ENCODE data around the gene FGFR1OP2.
"Not testable (repeated sequence)": the region's sequence is repeated elsewhere in the genome, so short reads cannot be mapped to it uniquely, and the experiment has no call there.

The FGFR1OP2 gene

DNA sequence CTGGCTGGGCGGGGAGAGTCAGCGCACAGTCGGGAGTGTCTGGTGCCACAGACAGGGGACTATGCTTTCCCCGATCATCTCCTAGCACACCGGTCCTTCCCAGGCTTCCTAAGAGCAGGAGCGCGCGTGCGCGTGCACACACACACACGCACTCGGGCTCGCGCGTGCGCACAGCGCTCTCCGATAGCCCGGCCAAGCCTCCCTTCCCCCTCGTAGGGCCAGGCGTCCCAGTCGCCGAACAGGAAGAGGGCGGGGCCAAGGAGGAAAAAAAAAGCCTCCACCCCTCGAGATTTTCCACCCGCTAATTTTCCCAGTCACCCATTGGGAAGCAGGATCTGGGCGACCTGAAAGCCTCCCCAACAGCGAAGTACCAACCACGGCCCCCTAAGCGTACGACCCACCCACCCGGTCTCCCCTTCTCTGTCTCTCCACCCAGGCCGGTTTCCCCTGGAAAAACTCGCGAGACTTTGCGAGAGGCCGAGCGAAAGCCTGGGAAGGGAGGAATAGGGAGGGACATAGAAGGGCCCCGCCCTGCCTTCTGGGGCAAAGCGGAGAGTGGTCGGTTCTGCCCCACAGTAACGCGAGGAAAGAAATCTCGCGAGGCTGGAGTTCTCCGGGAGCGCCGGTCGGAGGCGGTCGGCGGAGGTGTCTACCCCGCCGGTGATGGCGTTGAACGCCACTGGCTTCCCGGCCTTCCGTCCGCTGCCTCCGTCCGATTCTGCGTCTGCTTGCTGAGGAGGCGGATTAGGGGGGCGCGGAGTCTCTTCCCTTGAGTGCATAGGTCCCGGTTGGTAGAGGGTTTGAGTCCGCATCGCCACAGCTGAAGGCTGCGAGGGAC is at the start of gene FGFR1OP2, which contains the start of gene INTS13:
Gene FGFR1OP2 (plus strand): TSS at position 608 of the 838 bp plus-strand sequence. CDS start 15,689 bp downstream, outside the sequence.
Gene INTS13 (minus strand): TSS at position 119 of the 838 bp plus-strand sequence. CDS start 1,178 bp downstream, outside the sequence.
- DNase-seq (ENCODE audit: low spot score): peak; percentile 98

DNA sequence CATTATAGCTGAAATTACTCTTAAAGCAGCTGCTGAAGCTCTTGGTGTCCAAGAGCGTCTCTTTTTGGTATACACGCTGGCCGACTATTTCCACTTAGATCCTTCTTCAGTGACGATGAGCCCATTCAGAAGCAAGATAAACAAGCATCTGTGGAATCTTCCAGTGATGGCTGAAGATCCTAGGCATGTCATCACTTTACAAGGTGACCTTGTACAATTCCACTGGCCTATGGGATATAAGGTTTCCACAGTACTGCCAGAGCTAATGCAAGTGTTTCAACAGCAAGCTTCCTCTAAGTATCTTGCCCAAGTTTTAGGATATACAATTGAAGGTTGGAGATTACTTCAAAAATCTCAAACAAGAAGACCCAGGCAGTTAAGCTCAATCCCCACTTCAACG is 47.5 kb upstream of the FGFR1OP2 start:
- no peak for DNase-seq (ENCODE audit: low spot score)

DNA sequence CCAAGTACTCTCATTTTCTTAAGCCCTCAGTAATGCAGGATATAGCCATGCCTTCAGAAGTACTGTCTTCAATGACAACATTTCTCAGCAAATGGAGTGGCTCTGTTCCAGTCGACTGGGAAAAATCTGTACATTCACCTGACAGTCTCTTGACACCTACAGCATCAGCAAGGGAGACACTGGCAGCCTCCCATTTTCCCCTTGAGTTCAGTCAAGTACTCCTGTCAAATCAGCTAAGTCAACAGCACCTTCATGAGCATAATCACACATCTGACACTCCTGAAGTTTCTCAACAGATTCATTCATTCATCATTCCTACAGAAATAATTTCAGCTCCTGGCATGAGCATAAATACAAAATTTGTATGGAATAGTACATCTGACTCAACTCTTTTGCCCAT is 46.6 kb upstream of the FGFR1OP2 start:
- DNase-seq (ENCODE audit: low spot score): no peak

DNA sequence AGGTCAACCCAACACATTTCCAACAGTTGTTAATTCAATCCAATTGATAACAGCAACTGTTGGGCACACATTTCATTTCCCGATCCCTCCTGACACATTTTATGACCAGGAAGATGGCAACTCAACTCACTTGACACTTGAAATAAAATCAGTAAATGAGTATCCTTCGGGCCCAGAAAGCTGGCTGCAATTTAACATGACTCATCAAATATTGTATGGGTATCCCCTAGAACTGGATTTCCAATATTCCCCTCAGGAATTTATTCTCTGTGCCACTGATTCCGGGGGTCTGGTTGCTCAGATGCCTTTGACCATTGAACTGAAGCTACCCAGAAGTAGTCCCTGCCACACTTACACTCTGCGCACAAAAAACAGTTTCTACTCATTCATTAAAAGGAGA is 42.6 kb upstream of the FGFR1OP2 start:
- DNase-seq (ENCODE audit: low spot score): no peak

DNA sequence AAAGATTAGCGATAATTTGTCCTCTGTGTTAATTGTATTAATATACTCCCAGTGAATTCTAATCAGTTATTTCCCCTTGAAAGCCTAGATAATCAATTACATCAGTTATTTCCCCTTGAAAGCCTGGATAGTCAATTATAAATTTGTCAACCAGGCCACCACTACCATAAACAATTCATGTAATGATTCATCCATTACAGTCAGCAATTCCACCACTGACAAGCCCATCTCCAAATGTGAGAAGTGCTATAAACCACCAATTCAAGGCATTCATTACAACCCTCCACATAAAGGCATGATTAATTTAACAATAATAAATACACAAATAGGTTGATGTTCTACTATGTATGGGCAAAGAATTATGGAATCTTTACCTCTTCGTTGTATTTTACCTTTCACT is 41.4 kb upstream of the FGFR1OP2 start:
- no peak for DNase-seq (ENCODE audit: low spot score)

DNA sequence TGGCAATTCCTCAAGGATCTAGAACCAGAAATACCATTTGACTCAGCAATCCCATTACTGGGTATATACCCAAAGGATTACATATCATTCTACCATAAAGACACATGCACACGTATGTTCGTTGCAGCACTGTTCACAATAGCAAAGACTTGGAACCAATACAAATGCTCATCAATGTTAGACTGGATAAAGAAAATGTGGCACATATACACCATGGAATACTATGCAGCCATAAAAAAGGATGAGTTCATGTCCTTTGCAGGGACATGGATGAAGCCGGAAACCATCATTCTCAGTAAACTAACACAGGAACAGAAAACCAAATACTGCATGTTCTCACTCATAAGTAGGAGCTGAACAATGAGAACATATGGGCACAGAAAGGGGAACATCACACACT is 34.9 kb upstream of the FGFR1OP2 start:
- DNase-seq (ENCODE audit: low spot score): not testable (repeated sequence)

DNA sequence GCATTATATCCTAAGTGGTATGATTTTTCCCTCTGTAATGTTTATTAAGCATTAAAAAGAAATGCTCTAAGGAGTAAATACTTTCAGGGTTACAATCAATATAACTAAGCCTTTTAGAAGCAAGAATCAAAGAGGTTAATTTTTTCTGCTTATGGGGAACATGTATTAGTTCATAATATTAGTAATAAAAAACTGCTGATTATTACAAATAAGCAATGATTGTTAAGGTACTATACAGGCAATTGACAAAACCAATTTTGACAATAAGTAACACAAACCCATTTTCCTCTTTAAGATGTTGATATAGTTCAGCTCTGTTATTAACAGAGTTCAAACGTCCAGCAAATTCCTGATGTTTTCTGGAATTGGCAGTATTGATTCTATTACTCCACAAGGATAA is 32.2 kb upstream of the FGFR1OP2 start:
- DNase-seq (ENCODE audit: low spot score): no peak

DNA sequence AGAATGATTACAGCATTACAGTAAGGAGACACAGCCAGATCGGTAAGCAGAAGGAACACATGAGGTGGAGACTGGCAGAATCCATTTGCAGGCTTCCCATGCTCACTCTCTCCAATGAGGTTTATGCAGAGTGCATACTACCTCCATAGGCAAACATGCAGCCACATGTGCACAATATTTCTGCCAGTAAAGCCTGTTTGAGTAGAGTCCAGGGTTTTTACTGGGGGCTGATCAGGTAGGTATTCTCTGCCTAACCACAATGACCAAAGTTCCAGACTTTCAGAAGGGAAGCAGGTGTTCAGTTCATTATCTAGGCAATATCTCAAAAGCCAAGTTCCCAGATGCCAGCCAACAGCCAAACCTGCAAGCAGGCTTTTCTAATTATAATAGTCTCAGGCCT is 31.6 kb upstream of the FGFR1OP2 start:
- no peak for DNase-seq (ENCODE audit: low spot score)

DNA sequence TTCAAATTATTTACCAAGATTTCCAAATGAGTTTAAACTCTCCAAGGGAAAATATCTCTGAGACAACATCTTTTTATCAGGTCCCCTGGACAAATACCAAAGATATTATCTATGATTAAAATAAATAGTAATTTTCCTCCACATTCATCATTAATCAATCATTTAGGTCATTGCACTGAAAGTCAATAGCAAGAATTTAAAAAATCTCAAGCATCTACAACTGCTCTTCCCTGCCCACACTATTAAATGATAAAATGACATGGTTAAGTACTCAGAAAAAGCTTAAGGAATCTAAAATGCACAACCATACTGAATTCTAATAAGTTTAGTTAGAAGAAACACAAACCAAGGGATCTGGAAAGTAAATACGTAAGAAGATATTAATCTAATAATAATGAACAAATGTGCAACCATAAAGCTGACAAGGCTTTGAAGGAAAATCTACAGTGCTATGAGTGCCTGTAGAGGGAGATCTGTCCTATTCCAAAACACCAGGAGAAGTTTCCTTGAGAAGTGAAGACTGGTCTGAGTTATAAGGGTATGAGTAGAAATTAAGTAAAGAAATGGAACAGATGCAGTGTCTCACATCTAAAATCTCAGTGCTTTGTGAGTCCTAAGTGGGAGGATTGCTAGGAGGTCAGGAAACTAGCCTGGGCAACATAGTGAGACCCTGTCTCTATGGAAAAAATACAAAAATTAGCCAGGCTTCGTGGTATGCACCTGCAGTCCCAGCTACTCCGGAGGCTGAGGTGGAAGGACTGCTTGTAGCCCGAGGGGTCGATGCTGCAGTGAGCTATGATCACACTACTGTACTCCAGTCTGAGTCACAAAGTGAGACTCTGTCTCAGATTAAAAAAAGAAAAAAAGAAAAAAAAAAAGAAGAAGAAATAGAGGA is 19.7 kb upstream of the FGFR1OP2 start:
- DNase-seq (ENCODE audit: low spot score): no peak

DNA sequence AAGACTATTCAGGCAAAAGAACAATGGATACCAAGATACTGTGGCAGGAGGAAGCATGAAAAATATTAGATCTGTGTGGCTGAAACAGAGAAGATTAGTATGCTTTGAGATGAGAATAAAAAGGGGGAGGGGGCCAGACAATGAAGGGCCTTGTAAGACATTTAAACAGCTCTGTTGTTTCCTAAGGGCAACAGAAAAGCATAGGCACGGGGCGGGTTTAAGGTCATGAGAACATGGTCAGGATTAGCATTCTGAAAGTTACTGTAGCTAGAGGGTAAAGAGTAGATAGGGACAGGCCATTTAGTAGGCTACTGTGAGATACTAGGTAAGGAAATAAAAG is 19.1 kb upstream of the FGFR1OP2 start:
- no peak for DNase-seq (ENCODE audit: low spot score)

DNA sequence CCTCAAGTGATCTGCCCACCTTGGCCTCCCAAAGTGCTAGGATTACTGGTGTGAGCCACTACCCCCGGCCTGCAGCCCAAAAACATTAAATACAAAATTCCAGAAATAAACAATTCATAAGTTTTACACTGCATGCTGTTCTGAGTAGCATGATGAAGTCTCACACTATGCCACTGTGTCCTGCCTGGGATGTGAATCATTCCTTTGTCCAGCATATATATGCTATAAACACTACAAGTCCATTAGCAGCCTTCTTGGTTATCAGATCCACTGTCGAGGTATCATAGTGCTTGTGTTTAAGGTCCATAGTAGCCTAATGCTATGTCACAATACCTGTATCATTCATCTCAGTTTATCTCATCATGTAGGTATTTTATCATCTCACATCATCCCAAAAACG is 16.4 kb upstream of the FGFR1OP2 start:
- no peak for DNase-seq (ENCODE audit: low spot score)

DNA sequence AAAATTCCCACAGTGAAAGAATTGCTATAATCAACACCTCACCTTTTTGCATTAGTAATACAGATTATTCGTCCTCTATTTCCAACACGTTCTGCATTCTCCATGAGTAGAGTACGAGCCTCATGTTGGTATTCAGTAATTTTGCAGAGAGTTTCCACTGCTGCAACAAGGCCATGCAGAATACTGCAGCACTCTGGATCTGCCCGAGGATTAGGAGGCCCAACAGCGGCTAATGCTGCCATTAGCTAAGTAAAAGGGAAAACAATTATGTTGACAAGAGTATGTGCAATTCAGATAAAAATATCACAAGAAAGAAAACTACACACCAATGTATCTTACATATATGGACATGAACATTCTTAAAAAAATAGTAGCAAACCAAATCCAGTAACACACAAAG is 9.6 kb upstream of the FGFR1OP2 start:
- no peak for DNase-seq (ENCODE audit: low spot score)

DNA sequence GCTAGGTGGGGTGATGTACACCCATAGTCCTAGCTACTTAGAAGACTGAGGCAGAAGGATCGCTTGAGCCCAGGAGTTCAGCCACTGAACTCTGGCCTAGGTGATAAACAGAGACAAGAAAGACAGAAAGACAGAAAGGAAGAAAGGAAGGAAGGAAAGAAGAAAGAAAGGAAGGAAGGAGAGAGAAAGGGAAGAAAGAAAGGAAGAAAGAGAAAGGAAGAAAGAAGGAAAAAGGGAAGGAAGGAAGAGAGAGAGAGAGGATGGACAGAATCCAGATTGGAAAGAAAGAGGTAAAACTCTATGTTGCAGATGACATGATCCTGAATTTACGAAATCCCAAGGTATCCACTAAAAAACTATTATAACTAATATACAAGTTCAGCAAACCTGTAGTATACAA is 8.7 kb upstream of the FGFR1OP2 start:
- DNase-seq (ENCODE audit: low spot score): no peak

DNA sequence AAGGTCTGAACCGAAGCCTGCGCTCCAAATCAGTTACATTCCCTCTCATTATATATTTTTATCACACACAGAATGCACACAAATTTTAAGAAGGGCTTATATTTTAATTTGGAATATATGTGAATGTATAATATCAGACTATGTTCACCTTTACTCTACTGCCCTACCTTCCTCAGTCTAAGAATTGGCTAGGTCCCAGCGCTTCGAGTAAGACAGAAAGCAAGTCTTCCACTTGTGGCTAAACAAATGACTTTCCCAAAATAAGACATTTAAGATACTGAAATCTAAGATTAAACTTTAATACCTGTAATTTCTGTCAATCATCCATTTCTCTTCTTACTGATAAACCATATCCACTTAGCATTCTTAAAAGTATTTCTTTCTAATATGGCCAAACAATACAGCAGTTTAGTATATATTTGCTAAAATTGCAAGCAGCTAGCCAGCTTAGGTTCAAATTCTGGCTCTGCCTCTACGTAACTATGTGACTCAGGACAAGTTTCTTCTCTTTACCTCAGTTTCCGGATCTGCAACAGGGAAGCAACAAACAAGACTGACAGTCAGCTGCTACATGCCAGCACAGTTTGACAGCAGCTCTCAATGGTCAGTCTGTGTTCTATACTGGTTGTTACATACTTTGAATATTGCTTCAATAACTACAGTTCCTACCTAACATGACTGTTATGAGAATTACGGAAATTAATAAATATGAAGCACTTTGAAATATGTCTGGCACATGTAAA is 2.5 kb upstream of the FGFR1OP2 start:
- DNase-seq (ENCODE audit: low spot score): no peak

DNA sequence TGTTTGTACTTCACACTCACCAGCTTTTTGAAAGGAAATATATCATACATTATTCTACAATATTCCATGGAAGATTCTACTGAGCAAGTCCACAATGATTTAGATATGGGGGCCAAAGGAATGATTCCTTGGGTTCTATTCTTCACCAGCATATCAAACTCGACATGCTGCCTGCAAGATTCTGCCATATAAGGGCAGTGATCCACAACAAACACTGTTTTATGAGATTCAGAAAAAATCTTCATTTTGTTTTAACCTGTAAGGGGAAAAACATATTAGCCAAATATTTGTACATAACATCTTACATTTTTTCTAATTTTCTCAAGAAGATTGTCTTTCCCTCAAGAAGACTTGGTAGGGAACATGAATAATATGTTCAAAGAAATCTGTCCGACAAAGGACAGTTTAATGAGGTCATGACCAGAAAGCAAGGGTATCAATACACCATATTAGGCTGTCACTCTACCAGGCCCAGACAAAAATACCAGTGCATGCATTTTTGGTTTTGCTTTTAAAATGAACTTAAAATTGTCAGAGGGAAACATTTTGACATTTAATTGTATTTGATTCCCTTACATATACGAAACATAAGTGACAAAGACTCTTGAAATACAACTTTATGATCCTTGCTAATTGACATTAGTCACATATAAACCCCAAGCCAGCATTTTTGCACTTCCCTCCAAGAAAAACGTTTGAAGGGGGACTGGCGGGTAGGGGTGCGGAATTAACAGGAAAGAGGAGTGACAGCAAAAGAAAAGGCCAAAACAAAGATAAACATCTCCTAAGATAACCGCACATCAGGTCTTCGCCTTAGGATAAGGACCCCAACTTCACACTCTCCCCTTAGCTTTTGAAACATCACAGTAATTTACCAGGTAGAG is 1.5 kb upstream of the FGFR1OP2 start:
- no peak for DNase-seq (ENCODE audit: low spot score)

DNA sequence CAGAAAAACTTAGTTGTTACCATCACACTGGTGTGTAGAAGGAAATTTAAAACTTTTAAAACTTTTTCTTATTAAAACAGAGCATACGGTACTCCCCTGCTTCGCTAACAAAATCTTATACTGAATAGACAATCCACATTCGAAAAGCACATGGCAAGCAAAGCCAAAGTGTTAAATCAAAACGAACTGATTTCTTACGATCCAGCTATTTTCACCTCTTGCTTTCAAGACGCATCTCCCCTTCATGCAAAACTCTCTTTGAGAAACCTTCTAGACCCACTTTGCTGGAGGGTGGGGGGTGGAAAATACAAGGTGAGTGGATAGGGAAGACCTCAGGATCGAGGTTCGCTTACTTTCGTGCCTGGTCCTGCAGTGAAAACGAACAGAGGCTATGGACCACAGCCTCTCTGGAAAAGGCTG is 817 bp upstream of the FGFR1OP2 start:
- no peak for DNase-seq (ENCODE audit: low spot score)

DNA sequence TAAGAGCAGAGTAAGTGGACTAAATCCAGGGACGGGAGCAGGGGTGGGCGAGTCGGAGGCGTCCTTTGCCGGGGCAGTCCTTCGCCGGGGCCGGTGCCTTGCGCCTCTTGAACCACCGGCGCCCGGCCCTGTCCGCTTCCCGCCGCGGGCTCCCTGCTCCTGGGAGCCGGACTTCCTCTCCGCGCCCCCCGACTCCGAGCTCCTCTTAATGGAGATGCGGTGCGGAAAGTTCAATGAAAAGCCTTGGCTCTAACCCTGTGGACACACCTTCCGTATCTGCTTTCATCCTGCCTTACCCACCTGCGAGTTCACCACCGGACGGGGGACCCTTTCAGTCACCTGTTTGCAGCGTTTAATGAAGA is 412 bp downstream of the FGFR1OP2 start:
- peak; percentile 44 for DNase-seq (ENCODE audit: low spot score)

DNA sequence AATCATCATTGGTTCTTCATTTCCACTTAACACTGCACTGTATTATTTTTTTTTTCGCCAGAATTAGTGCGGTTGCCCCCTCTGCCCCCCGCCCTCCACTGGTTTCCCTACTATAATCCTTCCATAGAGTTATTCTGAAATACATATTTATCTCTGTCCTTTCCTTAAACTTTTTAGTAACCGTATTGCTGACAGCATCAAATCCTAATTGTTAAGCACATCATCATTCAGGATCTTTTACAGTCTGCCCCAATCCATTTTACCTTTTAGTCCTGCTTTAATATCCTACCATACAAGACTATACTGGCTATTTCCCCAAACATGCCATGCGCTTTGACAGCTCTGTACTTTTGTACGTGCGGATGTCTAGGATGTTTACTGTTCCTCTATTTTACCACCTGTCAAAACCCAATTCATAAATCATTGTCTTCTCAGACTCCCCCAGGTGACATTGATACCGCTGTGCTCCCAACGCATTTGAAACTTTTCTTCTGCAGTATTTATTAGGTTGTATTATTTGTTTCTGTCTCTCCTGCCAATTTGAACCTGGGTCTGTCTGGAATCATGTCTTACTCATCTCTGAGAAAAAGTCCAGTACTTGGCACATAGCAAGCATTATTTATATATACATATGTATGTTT is 1.0 kb downstream of the FGFR1OP2 start:
- DNase-seq (ENCODE audit: low spot score): no peak

DNA sequence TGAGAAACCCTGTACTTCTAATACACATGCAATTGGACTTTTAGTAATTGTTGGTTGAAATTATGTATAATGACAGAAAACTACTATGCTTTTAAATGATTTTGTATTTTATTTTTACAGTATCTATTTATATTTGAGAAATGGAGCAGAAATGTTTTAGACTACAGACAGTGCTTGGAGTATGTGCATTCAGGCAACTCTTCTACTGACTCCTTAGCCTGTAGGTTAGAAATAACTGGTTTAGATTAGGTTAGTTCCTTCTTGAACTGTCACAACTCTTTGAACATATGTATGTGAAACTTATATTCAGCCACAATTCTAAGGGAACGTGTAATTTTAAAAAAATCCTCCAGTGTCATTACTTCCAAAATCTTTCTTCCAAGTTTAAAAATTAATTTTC is 1.7 kb downstream of the FGFR1OP2 start:
- no peak for DNase-seq (ENCODE audit: low spot score)

DNA sequence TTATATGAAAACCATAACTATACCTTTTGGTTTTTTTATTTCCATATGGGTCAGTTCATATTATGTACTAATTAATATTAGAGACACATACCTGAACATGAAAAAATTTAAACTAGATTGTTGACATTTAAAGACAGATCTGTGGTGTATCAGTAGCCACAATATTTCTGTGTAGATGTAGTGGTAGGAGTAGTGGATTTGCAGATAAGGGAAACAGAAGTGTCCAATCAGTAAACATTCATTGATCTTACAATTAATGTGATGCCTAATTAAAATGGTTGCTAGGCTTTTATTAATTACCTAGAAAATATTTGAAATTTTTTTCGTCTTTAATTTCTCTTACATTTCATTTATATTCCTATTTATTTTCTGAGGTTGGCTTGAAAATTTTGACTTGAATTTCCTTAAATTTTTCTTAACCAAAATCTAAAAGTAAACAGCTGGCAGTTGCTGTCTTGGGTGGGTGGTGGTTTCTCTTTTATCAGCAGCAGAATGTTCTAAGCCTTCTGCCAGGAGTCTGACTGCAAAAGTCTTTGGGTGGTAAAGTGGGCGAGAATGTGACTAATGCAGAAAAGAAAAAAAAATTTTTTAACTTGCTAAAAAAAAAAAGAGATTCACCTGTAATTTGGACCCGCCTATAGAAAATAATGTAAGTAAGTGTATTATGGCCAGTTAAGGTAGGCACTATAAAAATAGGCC is 2.4 kb downstream of the FGFR1OP2 start:
- DNase-seq (ENCODE audit: low spot score): no peak

Data from AG20443 (cell line).